ENCODE measurements around the gene RGS6.
A peak's percentile ranks its signal among the peaks of the same experiment; 100 is the strongest.

The RGS6 gene

DNA sequence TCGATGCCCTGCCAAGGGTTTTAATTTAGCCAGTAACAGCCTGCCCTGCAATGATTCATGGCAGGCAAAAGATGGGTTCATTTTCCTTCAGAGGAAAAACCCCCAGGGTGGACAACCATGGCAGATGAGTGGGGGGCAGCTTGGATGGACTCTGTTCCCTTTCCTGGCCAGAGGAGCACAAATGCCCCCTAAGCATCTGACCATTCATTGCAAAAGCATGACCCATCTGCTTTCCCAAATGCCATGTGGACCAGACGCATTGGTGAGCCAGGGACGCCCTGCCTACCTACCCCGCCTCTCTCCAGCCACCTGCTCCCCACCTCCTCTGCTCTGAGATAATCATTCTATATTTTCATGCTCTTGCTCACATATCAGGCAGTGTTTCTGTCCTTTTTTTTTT lies 679.8 kb downstream of the RGS6 start:
- H3K14ac ChIP-seq (ENCODE audit: low read length): no peak overlapping the region
- no peak overlapping the region for H3K4me2 ChIP-seq (ENCODE audit: low read length)
- no peak overlapping the region for H2BK5ac ChIP-seq (ENCODE audit: low read depth, low read length, poor library complexity)
- no peak overlapping the region for H3K9ac ChIP-seq (ENCODE audit: low read length)
- no peak overlapping the region for H3K23ac ChIP-seq (ENCODE audit: low read length)
- H2AFZ ChIP-seq (ENCODE audit: insufficient read depth, low read length, poor library complexity): no peak overlapping the region
- no peak overlapping the region for H3K4ac ChIP-seq (ENCODE audit: low read depth, low read length)
- H4K91ac ChIP-seq (ENCODE audit: low read depth, low read length): no peak overlapping the region
- H3K36me3 ChIP-seq (ENCODE audit: control insufficient read depth in 1 of 2, insufficient read depth in 2 of 2, low read length in 2 of 2): no peaks in the 10 kb centered on the region
- H3K9me3 ChIP-seq (ENCODE audit: insufficient read depth, low read depth, low read length): no peaks in the 10 kb centered on the region
- WGBS (ENCODE audit: extremely low coverage, insufficient coverage, insufficient read length): no CpG with 5 or more reads among the region's 4 CpGs
- no peak overlapping the region for H4K8ac ChIP-seq (ENCODE audit: low read depth, low read length)
- H3K4me3 ChIP-seq (ENCODE audit: low read depth, low read length): no peak overlapping the region
- no peak overlapping the region for H2BK12ac ChIP-seq (ENCODE audit: low read length)
- H3K27ac ChIP-seq (ENCODE audit: low read depth, low read length): no peak overlapping the region
- peaks cover 33 to 49% of the 10 kb centered on the region in 2 experiments for H3K4me1 ChIP-seq (ENCODE audit: control insufficient read depth in 1 of 2, insufficient read depth in 2 of 2, low read length in 2 of 2)
- no peak overlapping the region for H3K18ac ChIP-seq (ENCODE audit: low read length)
- H3K27me3 ChIP-seq (ENCODE audit: insufficient read depth, low read length): no peaks in the 10 kb centered on the region
- H2BK120ac ChIP-seq (ENCODE audit: insufficient read depth, low read length, poor library complexity): no peak overlapping the region
- peaks cover 6% of the 10 kb centered on the region for H3K79me2 ChIP-seq (ENCODE audit: control insufficient read depth, insufficient read depth, low read length, poor library complexity)
- no peak overlapping the region for H2AK5ac ChIP-seq (ENCODE audit: low read length)
- DNase-seq: no peak
- H3K79me1 ChIP-seq (ENCODE audit: low read length): peaks cover 33% of the 10 kb centered on the region
- no peak overlapping the region for H4K12ac ChIP-seq (ENCODE audit: low read depth, low read length)

DNA sequence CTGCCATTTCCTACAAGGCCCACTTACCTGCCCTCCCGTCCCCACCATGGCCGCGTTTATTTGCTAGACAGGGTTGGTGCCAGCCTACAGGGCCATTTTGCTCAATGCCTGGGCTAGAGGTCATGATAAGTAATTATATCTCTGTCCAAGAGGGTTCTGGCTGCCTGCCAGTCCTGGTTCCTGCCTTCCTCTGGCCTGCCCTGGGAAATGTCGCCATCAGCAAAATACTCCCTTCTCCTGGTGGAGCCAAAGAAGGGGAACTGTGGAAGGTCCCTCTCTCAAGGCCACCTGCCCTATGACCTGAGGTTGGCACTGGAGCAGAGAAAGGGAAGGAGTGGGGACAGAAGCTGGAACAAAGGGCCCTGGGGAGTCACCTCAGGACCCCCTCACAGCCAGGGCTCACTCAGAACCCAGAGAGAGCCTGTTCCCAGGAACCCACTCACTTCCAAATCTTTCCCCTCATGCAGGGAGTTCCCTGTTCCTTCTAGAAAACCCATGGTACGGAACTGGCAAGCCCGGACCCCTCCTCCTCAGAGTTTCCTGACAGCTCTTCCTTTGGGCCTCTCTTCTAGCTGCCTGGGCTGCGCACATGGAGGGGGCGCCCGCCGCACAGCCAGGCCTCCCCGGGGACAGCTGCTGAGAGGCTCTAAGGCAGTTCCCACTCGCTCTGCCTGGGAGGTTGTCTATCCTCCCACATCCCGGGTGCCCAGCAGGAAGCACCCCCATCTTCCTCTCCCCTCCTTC lies 681.2 kb downstream of the RGS6 start:
- WGBS (ENCODE audit: extremely low coverage, insufficient coverage, insufficient read length): no CpG with 5 or more reads among the region's 13 CpGs
- H3K4me1 ChIP-seq (ENCODE audit: control insufficient read depth in 1 of 2, insufficient read depth in 2 of 2, low read length in 2 of 2): peaks cover 41 to 49% of the 10 kb centered on the region in 2 experiments
- no peaks in the 10 kb centered on the region for H3K9me3 ChIP-seq (ENCODE audit: insufficient read depth, low read depth, low read length)
- peak overlapping the region; percentile 59 for H3K14ac ChIP-seq (ENCODE audit: low read length)
- H3K4me3 ChIP-seq (ENCODE audit: low read depth, low read length): no peak overlapping the region
- peaks cover 11% of the 10 kb centered on the region for H3K79me2 ChIP-seq (ENCODE audit: control insufficient read depth, insufficient read depth, low read length, poor library complexity)
- H2BK12ac ChIP-seq (ENCODE audit: low read length): peak overlapping the region; percentile 79
- H3K4ac ChIP-seq (ENCODE audit: low read depth, low read length): peak overlapping the region; percentile 24
- peak overlapping the region; percentile 2 for H2BK5ac ChIP-seq (ENCODE audit: low read depth, low read length, poor library complexity)
- H3K9ac ChIP-seq (ENCODE audit: low read length): no peak overlapping the region
- no peak for DNase-seq
- H3K18ac ChIP-seq (ENCODE audit: low read length): peak overlapping the region; percentile 39
- no peak overlapping the region for H3K23ac ChIP-seq (ENCODE audit: low read length)
- no peaks in the 10 kb centered on the region for H3K36me3 ChIP-seq (ENCODE audit: control insufficient read depth in 1 of 2, insufficient read depth in 2 of 2, low read length in 2 of 2)
- H2AFZ ChIP-seq (ENCODE audit: insufficient read depth, low read length, poor library complexity): peak overlapping the region; percentile 30
- peaks cover 41% of the 10 kb centered on the region for H3K79me1 ChIP-seq (ENCODE audit: low read length)
- H4K12ac ChIP-seq (ENCODE audit: low read depth, low read length): no peak overlapping the region
- H3K27me3 ChIP-seq (ENCODE audit: insufficient read depth, low read length): no peaks in the 10 kb centered on the region
- H4K8ac ChIP-seq (ENCODE audit: low read depth, low read length): peak overlapping the region; percentile 30
- H2BK120ac ChIP-seq (ENCODE audit: insufficient read depth, low read length, poor library complexity): peak overlapping the region; percentile 82
- H4K91ac ChIP-seq (ENCODE audit: low read depth, low read length): peak overlapping the region; percentile 94
- H3K4me2 ChIP-seq (ENCODE audit: low read length): no peak overlapping the region
- no peak overlapping the region for H3K27ac ChIP-seq (ENCODE audit: low read depth, low read length)
- peak overlapping the region; percentile 70 for H2AK5ac ChIP-seq (ENCODE audit: low read length)

DNA sequence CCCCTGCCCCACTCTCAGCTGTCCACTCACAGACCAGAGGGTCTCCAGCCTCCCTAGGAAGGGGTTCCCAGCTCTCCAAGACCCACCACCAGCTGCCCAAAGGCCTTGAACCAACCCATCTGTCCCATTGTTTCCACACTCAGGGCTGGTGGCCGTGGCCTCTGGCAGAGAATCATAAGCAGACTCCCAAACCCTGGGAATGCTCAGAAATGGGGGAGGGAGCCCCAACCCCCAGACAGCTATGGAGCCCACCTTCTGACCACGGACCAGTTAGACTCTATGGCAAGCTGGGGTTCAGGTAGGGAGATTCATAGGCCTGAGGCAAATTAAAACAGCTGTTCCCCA lies 681.7 kb downstream of the RGS6 start:
- H3K9ac ChIP-seq (ENCODE audit: low read length): no peak overlapping the region
- H3K27me3 ChIP-seq (ENCODE audit: insufficient read depth, low read length): no peaks in the 10 kb centered on the region
- peak overlapping the region; percentile 59 for H3K14ac ChIP-seq (ENCODE audit: low read length)
- H3K4me1 ChIP-seq (ENCODE audit: control insufficient read depth in 1 of 2, insufficient read depth in 2 of 2, low read length in 2 of 2): peaks cover 42 to 51% of the 10 kb centered on the region in 2 experiments
- H3K23ac ChIP-seq (ENCODE audit: low read length): no peak overlapping the region
- peak overlapping the region; percentile 2 for H2BK5ac ChIP-seq (ENCODE audit: low read depth, low read length, poor library complexity)
- H2BK12ac ChIP-seq (ENCODE audit: low read length): peak overlapping the region; percentile 79
- H3K79me1 ChIP-seq (ENCODE audit: low read length): peaks cover 44% of the 10 kb centered on the region
- H3K4ac ChIP-seq (ENCODE audit: low read depth, low read length): peak overlapping the region; percentile 37
- DNase-seq: no peak
- peaks cover 14% of the 10 kb centered on the region for H3K79me2 ChIP-seq (ENCODE audit: control insufficient read depth, insufficient read depth, low read length, poor library complexity)
- peak overlapping the region; percentile 94 for H4K91ac ChIP-seq (ENCODE audit: low read depth, low read length)
- WGBS (ENCODE audit: extremely low coverage, insufficient coverage, insufficient read length): no CpG with 5 or more reads among the region's 2 CpGs
- no peak overlapping the region for H4K12ac ChIP-seq (ENCODE audit: low read depth, low read length)
- H4K8ac ChIP-seq (ENCODE audit: low read depth, low read length): peak overlapping the region; percentile 67
- no peaks in the 10 kb centered on the region for H3K36me3 ChIP-seq (ENCODE audit: control insufficient read depth in 1 of 2, insufficient read depth in 2 of 2, low read length in 2 of 2)
- peak overlapping the region; percentile 30 for H2AFZ ChIP-seq (ENCODE audit: insufficient read depth, low read length, poor library complexity)
- H3K4me3 ChIP-seq (ENCODE audit: low read depth, low read length): no peak overlapping the region
- H3K9me3 ChIP-seq (ENCODE audit: insufficient read depth, low read depth, low read length): no peaks in the 10 kb centered on the region
- H2BK120ac ChIP-seq (ENCODE audit: insufficient read depth, low read length, poor library complexity): peak overlapping the region; percentile 82
- peak overlapping the region; percentile 70 for H2AK5ac ChIP-seq (ENCODE audit: low read length)
- no peak overlapping the region for H3K27ac ChIP-seq (ENCODE audit: low read depth, low read length)
- H3K4me2 ChIP-seq (ENCODE audit: low read length): no peak overlapping the region
- peak overlapping the region; percentile 44 for H3K18ac ChIP-seq (ENCODE audit: low read length)

DNA sequence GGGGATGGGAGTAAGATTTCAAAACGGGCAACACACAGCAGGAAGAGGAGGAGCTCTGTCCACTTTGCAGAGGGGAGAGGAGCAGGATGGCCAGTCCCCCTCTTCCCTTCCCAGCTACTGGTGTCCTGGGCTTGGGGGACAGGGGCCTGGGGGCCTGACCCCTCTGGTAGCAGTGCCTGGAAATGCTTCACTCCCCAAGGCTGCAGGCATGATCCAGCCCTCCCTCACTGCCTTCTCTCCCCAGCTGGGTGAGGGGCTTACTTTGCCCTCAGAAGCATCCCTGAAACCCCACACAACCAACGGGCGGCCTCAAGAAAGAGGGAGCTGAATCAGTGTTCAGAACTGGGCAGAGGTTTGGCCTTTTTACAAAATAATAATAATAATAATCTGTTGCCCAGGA lies 682.1 kb downstream of the RGS6 start:
- peak overlapping the region; percentile 94 for H4K91ac ChIP-seq (ENCODE audit: low read depth, low read length)
- peak overlapping the region; percentile 82 for H2BK120ac ChIP-seq (ENCODE audit: insufficient read depth, low read length, poor library complexity)
- no peak overlapping the region for H3K4me3 ChIP-seq (ENCODE audit: low read depth, low read length)
- peak overlapping the region; percentile 46 for H2BK5ac ChIP-seq (ENCODE audit: low read depth, low read length, poor library complexity)
- H4K12ac ChIP-seq (ENCODE audit: low read depth, low read length): no peak overlapping the region
- H3K27me3 ChIP-seq (ENCODE audit: insufficient read depth, low read length): no peaks in the 10 kb centered on the region
- DNase-seq: no peak
- no peaks in the 10 kb centered on the region for H3K9me3 ChIP-seq (ENCODE audit: insufficient read depth, low read depth, low read length)
- no peak overlapping the region for H3K23ac ChIP-seq (ENCODE audit: low read length)
- H4K8ac ChIP-seq (ENCODE audit: low read depth, low read length): peak overlapping the region; percentile 67
- no peak overlapping the region for H3K4me2 ChIP-seq (ENCODE audit: low read length)
- H2AFZ ChIP-seq (ENCODE audit: insufficient read depth, low read length, poor library complexity): no peak overlapping the region
- peaks cover 44% of the 10 kb centered on the region for H3K79me1 ChIP-seq (ENCODE audit: low read length)
- WGBS (ENCODE audit: extremely low coverage, insufficient coverage, insufficient read length): no CpG with 5 or more reads among the region's 3 CpGs
- H3K18ac ChIP-seq (ENCODE audit: low read length): peak overlapping the region; percentile 44
- no peak overlapping the region for H3K9ac ChIP-seq (ENCODE audit: low read length)
- H3K4me1 ChIP-seq (ENCODE audit: control insufficient read depth in 1 of 2, insufficient read depth in 2 of 2, low read length in 2 of 2): peaks cover 47 to 51% of the 10 kb centered on the region in 2 experiments
- peak overlapping the region; percentile 63 for H2AK5ac ChIP-seq (ENCODE audit: low read length)
- peaks cover 14% of the 10 kb centered on the region for H3K79me2 ChIP-seq (ENCODE audit: control insufficient read depth, insufficient read depth, low read length, poor library complexity)
- peak overlapping the region; percentile 22 for H3K4ac ChIP-seq (ENCODE audit: low read depth, low read length)
- H3K36me3 ChIP-seq (ENCODE audit: control insufficient read depth in 1 of 2, insufficient read depth in 2 of 2, low read length in 2 of 2): no peaks in the 10 kb centered on the region
- H2BK12ac ChIP-seq (ENCODE audit: low read length): peak overlapping the region; percentile 58
- peak overlapping the region; percentile 54 for H3K14ac ChIP-seq (ENCODE audit: low read length)
- no peak overlapping the region for H3K27ac ChIP-seq (ENCODE audit: low read depth, low read length)
